GM12892 (cell line): ENCODE data around the gene USP36.

Experiments
- POLR2A ChIP-seq: IDR thresholded peaks from 2 replicates; pipeline ENCODE4 v1.6.1; 2011; ENCODE audit warnings: low read depth, low read length, control low read depth
- TAF1 ChIP-seq: IDR thresholded peaks from 2 replicates; pipeline ENCODE4 v1.6.1; 2011; ENCODE audit warnings: low read depth, mild to moderate bottlenecking, control low read depth, low read length, borderline replicate concordance

GRCh38 chr17:78883533-78884131 lies 43.0 kb upstream of the USP36 start:
- TF ChIP-seq TAF1 (no peak), POLR2A (no peak)
